Esophagus muscularis mucosa (tissue), 4 donors: Measurements from ENCODE around the gene SPAAR. TPM values are rescaled to one million over a fixed set of nuclear protein-coding genes. Genes with fewer than 3 reads are reported as not detected.

ENCODE experiments used
- DNase-seq: peaks from one replicate; pipeline ENCODE4 v3.0.0-alpha.2; 2017; ENCODE audit errors: extremely low spot score
- H3K27ac ChIP-seq, 4 donors: fragments of 200-600 bp; sonication (generic); replicated peaks in 1 of 4; 1 replicate in 3 of 4; 2 replicates in 1 of 4; pipeline ENCODE4 v1.5.1; 2016 to 2019; ENCODE audit warnings: mild to moderate bottlenecking in 1 of 4
- H3K27me3 ChIP-seq, 4 donors: fragments of 200-600 bp; sonication (generic); one replicate each; pipeline versions ENCODE4 v1.5.1 to v1.6.0; 2016 to 2019
- H3K36me3 ChIP-seq, 4 donors: fragments of 200-600 bp; sonication (generic); one replicate each; pipeline ENCODE4 v1.5.1; 2016 to 2019
- H3K4me1 ChIP-seq, 4 donors: fragments of 200-600 bp; sonication (generic); one replicate each; pipeline ENCODE4 v1.5.1; 2016 to 2019
- H3K4me3 ChIP-seq, 4 donors: fragments of 200-600 bp; sonication (generic); 1 replicate in 2 of 4; 2 replicates in 2 of 4; pipeline ENCODE4 v1.5.1; 2016 to 2019; ENCODE audit warnings: mild to moderate bottlenecking in 4 of 4, moderate library complexity in 1 of 4
- H3K9me3 ChIP-seq, 4 donors: fragments of 200-600 bp; sonication (generic); 1 replicate in 3 of 4; 2 replicates in 1 of 4; pipeline ENCODE4 v1.5.1; 2016 to 2019
- CTCF ChIP-seq, 3 experiments: fragments of 200-600 bp in 2 of 3; fragments of 450-650 bp in 1 of 3; sonication (generic) in 2 of 3; IDR thresholded peaks; one replicate each; pipeline ENCODE4 v1.5.1; 2017 to 2019; ENCODE audit warnings: antibody characterized with exemption in 3 of 3, mild to moderate bottlenecking in 2 of 3, moderate library complexity in 1 of 3
- EP300 ChIP-seq: sonication (generic); formaldehyde crosslinking; IDR thresholded peaks from one replicate; pipeline ENCODE4 v1.6.1; 2017; ENCODE audit warnings: antibody characterized with exemption
- POLR2A ChIP-seq: fragments of 450-650 bp; IDR thresholded peaks from one replicate; pipeline ENCODE4 v1.6.1; 2017; ENCODE audit warnings: antibody characterized with exemption, moderate library complexity, mild to moderate bottlenecking, low read depth
- POLR2AphosphoS5 ChIP-seq, 2 donors: sonication (generic); formaldehyde crosslinking; IDR thresholded peaks; one replicate each; pipeline ENCODE4 v1.6.1; 2017; ENCODE audit warnings: antibody characterized with exemption in 2 of 2
- WGBS: methylation state at CpG from one replicate; pipeline ENCODE4 v1.1.5; 2018; 5-methylcytosine and 5-hydroxymethylcytosine counted together
- intact Hi-C: fragments of 100-400 bp; cut with DNase I; formaldehyde crosslinking; loops from one replicate; pipeline ENCODE4 v1.15.1; 2023
- total RNA-seq, 4 donors: library from RNA; depleted of rRNA; stranded (reverse); fragments of >200 nt; gene quantifications; one replicate each; pipeline versions ENCODE4 v1.1.0 to v1.2.1, GENCODE V29; 2016

The SPAAR gene
- total RNA-seq, 4 donors from 2014 or later = 2.1 to 5.7 (median 2.8) TPM

DNA sequence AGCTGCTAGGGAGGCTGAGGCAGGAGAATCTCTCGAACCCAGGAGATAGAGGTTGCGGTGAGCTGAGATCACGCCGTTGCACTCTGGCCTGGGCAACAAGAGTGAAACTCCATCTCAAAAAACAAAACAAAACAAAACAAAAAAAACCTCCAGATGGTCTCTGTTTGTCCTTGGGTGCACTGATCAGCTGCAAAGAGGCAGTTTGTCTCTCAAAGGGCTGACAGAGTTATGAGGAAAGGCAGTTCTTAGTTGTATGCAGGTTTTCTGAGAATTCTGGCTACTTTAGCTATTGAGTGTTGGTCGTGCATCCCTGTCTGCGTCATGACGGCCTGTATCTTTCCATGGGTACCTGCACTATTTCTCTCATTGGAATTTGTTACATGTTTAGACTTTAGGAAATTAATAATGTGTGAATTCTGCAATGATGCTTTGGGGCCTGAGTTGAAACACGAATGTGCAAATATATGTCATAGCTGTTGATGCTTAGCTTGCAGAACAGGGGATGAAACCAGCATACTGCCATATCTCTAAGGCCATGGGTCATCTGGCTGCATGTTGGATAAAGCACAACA lies 30.5 kb downstream of the SPAAR start:
- peaks cover 0 to 17% (median 14%) of the 10 kb centered on the region in 4 donors for H3K4me1 ChIP-seq

DNA sequence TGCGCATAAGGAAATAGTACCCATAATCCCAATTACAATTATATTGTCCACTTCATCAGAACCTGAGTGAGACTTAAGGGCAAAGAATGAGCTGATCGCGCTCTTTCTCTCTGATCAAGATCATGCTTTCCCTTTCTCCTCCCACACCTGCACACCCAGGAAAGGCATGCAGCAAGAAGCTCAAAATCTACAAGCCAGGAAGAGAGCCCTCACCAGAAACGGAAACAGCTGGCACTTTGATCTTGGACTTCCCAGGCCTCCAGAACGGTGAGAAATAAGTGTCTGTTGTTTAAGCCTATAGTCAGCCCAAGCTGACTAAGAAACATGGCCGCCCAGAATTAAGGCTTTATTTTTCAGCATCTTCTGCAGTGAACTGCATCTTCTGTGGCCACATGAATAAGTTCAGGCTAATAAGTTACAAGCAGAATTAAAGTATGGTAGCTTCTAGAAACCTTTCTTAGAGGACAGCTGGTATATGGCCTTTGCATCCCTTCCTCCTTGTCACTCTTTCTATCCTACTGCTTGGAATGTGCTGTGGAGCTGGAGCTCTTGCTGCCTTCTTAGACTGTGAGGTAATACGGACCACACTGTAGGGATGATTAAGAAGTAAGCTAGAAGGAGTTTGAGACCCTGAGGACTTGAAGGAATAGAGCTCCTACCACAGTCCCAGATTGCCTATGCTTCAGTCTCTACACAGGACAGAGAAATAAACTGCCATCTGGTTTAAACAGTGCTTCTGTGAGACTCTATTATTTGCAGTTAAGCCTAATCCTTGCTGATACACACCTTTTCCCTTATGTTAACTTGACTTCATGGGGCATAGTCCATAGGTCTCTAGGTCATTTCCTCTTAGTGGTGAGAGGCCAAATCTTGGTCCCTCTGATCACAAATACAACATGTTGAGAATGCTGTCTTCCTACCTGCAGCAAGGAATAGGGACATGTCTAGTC lies 31.4 kb downstream of the SPAAR start:
- Histone ChIP-seq H3K36me3 (no peaks in the 10 kb centered on the region), H3K9me3 (no peaks in the 10 kb centered on the region), H3K4me3 (no peak overlapping the region), H3K4me1 (peaks cover 7 to 23% (median 19%) of the 10 kb centered on the region in 4 donors), H3K27me3 (no peaks in the 10 kb centered on the region), H3K27ac (no peak overlapping the region)
- no peak for DNase-seq
- 73% methylated on average over 7 of the region's 7 CpGs for WGBS
- TF ChIP-seq CTCF (IDR thresholded peaks at IDR 0.05) (no peak), POLR2A (no peak), POLR2AphosphoS5 (IDR thresholded peaks at IDR 0.05) (no peak), EP300 (no peak)
- intact Hi-C loops = no loop called here

More for the DNA sequence above, 30.5 kb downstream of the SPAAR start:
- H3K9me3 ChIP-seq = no peaks in the 10 kb centered on the region
- TF ChIP-seq CTCF (IDR thresholded peaks at IDR 0.05) (no peak), EP300 (no peak), POLR2AphosphoS5 (IDR thresholded peaks at IDR 0.05) (no peak), POLR2A (no peak)
- H3K4me3 ChIP-seq = no peak overlapping the region
- no peak overlapping the region for H3K27ac ChIP-seq
- no peaks in the 10 kb centered on the region for H3K27me3 ChIP-seq
- no peak for DNase-seq
- H3K36me3 ChIP-seq = no peaks in the 10 kb centered on the region
- 87% methylated on average over 8 of the region's 8 CpGs for WGBS
- intact Hi-C loops = no loop called here

DNA sequence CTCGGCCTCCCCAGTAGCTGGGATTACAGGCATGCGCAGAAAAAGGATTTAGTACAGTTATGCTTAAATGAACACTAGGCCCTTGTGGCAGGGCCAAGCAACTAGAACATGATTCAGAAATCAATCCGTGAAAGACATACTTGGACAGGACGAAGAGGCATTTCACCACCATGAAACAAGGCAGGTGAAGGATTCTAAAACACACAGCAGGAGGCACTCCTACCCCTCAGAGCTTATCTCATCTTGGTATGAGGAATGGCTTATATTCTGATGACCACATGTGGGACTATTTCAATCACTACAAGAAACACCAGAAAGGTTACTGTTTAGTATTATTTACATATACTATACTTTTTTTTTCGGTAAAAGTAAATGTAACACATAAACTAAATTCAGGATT lies 33.0 kb downstream of the SPAAR start:
- no peaks in the 10 kb centered on the region for H3K36me3 ChIP-seq
- no peak for TF ChIP-seq POLR2A
- no peak for TF ChIP-seq CTCF (IDR thresholded peaks at IDR 0.05)
- TF ChIP-seq EP300 = no peak
- TF ChIP-seq POLR2AphosphoS5 (IDR thresholded peaks at IDR 0.05) = no peak
- no peak overlapping the region for H3K27ac ChIP-seq
- H3K27me3 ChIP-seq = no peaks in the 10 kb centered on the region
- peaks cover 6 to 16% (median 9%) of the 10 kb centered on the region in 4 donors for H3K4me1 ChIP-seq
- no peak for DNase-seq
- no peak overlapping the region for H3K4me3 ChIP-seq
- intact Hi-C loops = no loop called here
- 87% methylated on average over 5 of the region's 5 CpGs for WGBS
- H3K9me3 ChIP-seq = no peaks in the 10 kb centered on the region

GRCh38 chr9:35944173-35944572 lies 34.9 kb downstream of the SPAAR start:
- peaks cover 6 to 16% (median 9%) of the 10 kb centered on the region in 4 donors for H3K4me1 ChIP-seq
- WGBS = 79% methylated on average over 3 of the region's 3 CpGs
- H3K4me3 ChIP-seq = no peak overlapping the region
- no peaks in the 10 kb centered on the region for H3K27me3 ChIP-seq
- TF ChIP-seq EP300 (no peak), CTCF (IDR thresholded peaks at IDR 0.05) (no peak), POLR2AphosphoS5 (IDR thresholded peaks at IDR 0.05) (no peak), POLR2A (no peak)
- H3K9me3 ChIP-seq = no peaks in the 10 kb centered on the region
- no peak for DNase-seq
- H3K36me3 ChIP-seq = no peaks in the 10 kb centered on the region
- intact Hi-C loops = no loop called here
- H3K27ac ChIP-seq = no peak overlapping the region
